ENCODE measurements around the gene WFIKKN1.
A peak's percentile ranks its signal among the peaks of the same experiment; 100 is the strongest.

The WFIKKN1 gene

GRCh38 chr16:638034-638543, 7.3 kb downstream of the WFIKKN1 start:
- DNase-seq = no peak

DNA sequence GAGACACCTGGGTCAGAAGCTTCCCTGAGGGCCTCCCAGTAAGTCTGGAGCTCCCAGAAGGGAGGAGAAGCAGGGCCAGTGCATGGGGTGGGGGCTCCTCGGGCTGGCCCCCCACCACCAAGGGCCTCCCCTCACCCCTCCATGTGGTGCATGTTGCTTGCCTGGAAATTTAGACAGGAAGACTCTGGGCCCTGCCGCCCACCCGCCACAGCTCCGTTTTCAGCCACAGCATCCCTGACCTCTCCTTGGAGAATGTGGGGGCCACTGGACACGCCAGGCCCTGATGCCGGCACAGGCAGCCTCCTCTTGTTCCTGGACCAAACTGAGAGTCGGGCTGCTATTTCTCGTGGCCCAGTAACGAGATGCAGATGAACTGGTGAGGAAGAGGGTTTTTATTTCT, 8.1 kb downstream of the WFIKKN1 start:
- DNase-seq = no peak

DNA sequence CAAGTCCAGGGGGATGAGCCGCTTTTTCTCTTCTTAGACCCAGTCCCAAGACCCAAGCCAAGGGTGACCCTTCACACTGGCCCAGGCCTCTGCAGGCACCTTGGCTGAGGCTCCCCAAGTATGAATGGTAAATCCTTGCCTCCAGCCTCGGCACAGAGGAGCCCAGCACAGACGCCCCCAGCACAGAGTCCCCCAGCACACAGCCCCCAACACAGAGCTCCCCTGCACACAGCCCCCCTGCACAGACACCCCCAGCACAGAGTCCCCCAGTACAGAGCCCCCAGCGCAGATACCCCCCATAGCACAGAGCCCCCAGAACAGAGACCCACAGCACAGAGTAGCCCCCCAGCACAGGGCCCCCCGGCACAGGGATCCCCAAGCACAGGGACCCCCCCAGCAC, 9.8 kb downstream of the WFIKKN1 start:
- no peak for DNase-seq

DNA sequence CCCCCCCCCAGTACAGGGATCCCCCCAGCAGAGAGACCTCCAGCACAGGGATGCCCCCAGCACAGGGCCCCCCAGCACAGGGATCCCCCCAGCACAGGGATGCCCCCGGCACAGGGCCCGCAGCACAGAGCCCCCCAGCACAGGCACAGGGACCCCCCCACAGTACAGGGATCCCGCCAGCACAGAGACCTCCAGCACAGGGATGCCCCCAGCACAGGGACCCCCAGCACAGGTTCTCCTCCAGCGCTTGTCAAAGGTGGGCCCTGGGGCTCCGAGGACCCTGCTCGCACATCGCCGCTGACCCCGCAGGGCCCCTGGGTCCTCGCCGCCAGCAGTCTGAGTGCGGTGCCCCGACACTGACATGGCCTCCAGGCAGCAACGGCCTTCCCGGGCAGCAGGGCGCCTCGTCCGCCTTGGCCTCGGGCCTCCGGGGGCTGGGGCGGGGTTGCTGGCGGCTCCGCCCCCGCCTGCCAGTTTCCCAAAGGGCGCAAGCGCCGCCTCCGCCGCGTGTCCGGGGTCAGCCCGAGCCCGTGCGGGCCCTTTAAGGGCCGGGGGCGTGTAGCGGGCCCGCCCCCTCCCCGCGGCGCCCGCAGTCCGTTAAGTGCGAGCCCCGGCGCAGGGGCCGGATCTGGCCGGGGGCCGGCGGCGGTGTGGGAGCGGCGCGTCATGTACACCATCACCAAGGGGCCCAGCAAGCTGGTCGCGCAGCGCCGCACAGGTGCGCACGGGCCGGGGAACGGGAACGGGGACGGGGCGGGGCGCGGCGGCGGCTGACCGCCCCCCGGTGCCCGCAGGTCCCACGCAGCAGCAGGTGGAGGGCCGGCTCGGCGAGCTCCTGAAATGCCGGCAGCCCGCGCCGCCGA, 10.8 kb downstream of the WFIKKN1 start, which contains the start of gene MCRIP2:
Gene MCRIP2 (plus strand): TSS at position 503 of the 863 bp plus-strand sequence. CDS start 164 bp downstream, at position 667.
- DNase-seq = peak; percentile 87

GRCh38 chr16:642189-643049, 11.6 kb downstream of the WFIKKN1 start:
- DNase-seq = peak; percentile 98

DNA sequence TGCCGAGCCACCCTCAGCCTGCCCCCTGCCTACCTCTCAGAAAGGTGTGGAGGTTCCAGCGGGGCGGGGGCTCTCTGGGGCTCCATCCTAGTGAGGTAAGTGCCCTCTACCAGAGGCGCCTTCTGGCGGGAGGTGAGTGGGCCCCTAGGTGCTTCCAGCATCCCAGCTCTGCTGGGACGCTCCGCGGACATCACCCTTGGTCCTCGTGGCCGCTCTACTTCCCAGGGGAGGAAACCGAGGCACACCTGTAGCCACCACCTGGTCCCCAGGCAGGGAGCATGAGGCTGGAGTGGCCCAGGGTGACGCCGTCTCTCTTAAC, 12.2 kb downstream of the WFIKKN1 start:
- no peak for DNase-seq

DNA sequence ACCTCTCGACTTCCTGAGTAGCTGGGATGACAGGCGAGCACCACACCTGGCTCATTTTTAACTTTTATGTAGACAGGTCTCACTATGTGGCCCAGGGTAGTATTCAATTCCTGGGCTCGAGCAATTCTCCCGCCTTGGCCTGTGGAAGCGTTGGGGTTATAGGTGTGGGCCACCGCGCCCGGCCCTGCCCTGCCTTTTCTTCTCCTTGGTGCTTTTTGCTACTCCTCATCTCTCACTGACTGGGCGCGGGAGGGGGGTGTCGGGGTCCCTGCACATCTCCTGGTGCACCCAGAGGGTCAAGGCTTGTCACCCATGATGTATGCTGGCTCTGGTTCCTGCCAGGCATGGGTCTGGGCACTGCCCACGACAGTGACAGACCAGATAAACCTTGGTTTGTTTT, 13.8 kb downstream of the WFIKKN1 start:
- no peak for DNase-seq

- no peak for DNase-seq
Observed at GRCh38 chr16:645852-646678, 15.3 kb downstream of the WFIKKN1 start.

DNA sequence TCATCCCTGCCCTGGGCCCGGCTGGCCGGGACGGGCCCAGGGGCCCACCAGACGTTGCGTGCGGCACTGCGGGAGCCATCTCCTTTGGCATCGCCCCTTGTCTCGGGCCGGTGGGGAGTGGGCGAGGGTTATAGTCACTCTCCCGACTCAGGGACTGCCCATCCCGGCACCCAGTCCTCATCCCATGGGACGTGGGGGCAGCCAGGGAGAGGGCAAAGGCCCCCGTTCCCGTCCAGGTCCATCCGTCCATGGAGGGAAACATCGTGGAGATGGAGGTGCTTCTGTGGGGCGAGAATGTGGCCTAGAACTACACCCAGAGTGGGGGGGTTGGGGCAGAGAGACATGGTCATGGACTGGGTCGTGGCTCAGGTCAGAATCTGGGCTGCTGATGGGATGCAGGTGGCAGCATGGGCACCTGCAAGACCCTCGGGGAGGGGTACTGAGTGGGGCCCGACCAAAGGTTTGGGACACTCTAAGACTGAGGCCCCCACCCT, 15.9 kb downstream of the WFIKKN1 start:
- no peak for DNase-seq

GRCh38 chr16:647173-647902, 16.6 kb downstream of the WFIKKN1 start:
- DNase-seq = no peak

DNA sequence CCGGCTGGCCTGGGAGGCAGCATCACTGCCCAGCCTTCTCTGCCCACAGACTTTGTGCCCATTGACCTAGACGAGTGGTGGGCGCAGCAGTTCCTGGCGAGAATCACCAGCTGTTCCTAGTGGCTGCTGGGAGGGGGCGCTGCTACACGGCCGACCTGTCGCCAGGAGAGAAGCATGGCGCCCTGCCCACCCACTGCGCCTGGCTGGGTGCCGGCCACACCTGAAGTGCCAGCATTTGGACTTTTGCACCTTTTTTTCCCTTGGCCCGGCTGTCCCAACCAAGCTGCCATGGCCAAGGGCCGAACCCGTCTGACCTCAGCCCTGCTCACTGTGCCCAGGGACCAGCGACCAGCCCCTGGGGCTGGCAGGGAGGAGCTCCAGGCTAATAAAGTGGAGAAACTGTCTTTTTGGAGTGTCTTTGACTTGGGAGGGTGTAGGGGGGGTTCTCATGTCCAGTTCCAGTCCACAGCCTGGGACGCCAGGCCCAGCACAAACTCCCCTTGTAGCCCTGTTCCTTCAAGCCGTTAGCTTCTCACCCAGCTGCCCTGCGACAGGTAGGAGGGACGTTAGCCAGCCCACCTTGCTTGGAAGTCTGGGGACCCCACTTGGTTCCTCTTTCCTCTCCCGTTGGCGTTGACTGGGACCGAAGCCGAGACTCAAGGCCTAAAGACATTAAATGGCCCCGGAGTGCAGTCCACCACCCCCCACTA, 17.4 kb downstream of the WFIKKN1 start:
- DNase-seq = peak; percentile 49

DNA sequence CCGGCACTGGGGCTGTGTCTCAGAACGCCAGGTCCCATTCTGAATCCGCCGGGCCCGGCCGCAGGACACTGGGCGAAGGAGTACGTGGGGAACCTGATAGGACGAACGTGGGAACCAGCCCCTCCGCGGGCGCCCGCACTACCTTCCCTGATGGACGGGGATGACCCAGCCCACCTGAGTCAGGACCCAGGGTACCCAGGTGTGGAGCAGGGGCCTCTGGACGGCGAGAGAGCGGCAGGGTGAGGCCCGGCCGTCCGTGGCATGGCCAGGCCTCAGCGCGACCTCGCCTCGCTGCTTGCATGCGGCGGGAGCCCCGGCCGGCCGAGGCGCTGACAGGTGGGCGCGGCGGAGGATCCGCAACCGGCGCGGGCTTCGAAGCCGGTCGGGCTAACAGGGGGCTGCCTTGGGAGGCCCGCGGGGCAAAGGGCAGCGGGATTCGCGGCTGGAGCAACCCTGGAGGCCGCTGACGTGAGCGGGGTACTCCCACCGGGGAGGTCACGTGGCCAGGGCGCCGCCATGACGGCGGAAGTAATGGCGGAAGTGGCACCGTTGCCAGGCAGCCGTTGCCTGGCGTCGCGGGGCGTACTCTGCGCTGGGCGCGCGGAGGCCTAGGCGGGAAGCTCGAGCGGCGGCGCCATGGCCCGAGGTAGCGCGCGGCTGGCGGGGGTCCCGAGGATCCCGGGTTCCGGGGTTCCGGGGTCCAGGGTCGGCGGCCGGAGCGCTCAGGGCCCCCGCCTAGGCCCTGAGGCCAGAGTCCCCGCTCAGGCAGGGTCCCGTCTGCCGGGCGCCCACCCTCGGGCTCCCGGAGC, 18.2 kb downstream of the WFIKKN1 start, which contains the start of gene WDR90:
Gene WDR90 (plus strand): TSS at position 585 of the 809 bp plus-strand sequence. CDS start 52 bp downstream, at position 637.
- DNase-seq = peak; percentile 94

- DNase-seq = no peak
Observed at GRCh38 chr16:649631-650030, 18.8 kb downstream of the WFIKKN1 start.

GRCh38 chr16:651844-652243, 21.1 kb downstream of the WFIKKN1 start:
- DNase-seq = no peak

- DNase-seq = no peak
Observed at GRCh38 chr16:652454-653305, 21.9 kb downstream of the WFIKKN1 start.

DNA sequence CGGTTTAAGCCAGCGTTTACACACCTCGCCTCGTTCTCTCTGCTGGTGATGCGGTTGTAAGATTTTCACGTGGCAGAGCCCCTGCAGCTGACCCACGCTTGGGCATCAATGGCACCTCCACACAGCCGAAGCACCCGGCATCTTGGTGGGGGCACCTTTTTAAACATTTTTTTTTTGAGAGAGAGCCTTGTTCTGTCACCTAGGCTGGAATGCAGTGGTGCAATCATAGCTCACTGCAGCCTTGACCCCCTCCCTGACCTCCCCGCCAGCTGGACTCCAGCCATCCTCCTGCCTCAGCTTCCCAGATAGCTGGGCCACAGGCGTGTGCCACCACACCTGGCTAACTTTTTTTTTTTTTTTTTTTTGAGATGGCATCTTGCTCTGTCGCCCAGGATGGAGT, 23.2 kb downstream of the WFIKKN1 start:
- DNase-seq = no peak

- DNase-seq = no peak
Observed at GRCh38 chr16:657487-657886, 26.7 kb downstream of the WFIKKN1 start.

GRCh38 chr16:658679-659571, 28.1 kb downstream of the WFIKKN1 start:
- DNase-seq = no peak
